HG03520 (cell line): ENCODE measurements around the gene PRKAG2.
A peak's percentile ranks its signal among the peaks of the same experiment; 100 is the strongest.
"Not testable (repeated sequence)": the region's sequence is repeated elsewhere in the genome, so short reads cannot be mapped to it uniquely, and the experiment has no call there.

Experiments used
- ATAC-seq: cut with Tn5 transposase; IDR thresholded peaks from one replicate; pipeline ENCODE4 v1.9.1; 2021; ENCODE audit warnings: mild to moderate bottlenecking, moderate library complexity; ENCODE audit not compliant: unreplicated experiment

PRKAG2 gene

GRCh38 chr7:151885202-151885580 lies 8.3 kb upstream of the PRKAG2 start:
- ATAC-seq: no peak

GRCh38 chr7:151884312-151885201 lies 7.6 kb upstream of the PRKAG2 start:
- peak; percentile 63 for ATAC-seq

GRCh38 chr7:151883857-151884256 lies 6.9 kb upstream of the PRKAG2 start:
- no peak for ATAC-seq

GRCh38 chr7:151882734-151883133 lies 5.8 kb upstream of the PRKAG2 start:
- no peak for ATAC-seq

GRCh38 chr7:151880688-151881087 lies 3.8 kb upstream of the PRKAG2 start:
- ATAC-seq: no peak

- ATAC-seq: no peak
Observed at GRCh38 chr7:151877911-151878835, 1.3 kb upstream of the PRKAG2 start.

GRCh38 chr7:151875942-151876898 lies 695 bp downstream of the PRKAG2 start:
- ATAC-seq: no peak

GRCh38 chr7:151874479-151874878 lies 2.4 kb downstream of the PRKAG2 start:
- not testable (repeated sequence) for ATAC-seq

GRCh38 chr7:151873402-151873965 lies 3.4 kb downstream of the PRKAG2 start:
- ATAC-seq: no peak

GRCh38 chr7:151872531-151873401 lies 4.1 kb downstream of the PRKAG2 start:
- ATAC-seq: no peak

GRCh38 chr7:151871904-151872303 lies 5.0 kb downstream of the PRKAG2 start:
- ATAC-seq: no peak

- ATAC-seq: no peak
Observed at GRCh38 chr7:151871189-151871735, 5.7 kb downstream of the PRKAG2 start.

- ATAC-seq: no peak
Observed at GRCh38 chr7:151869968-151870918, 6.7 kb downstream of the PRKAG2 start.

GRCh38 chr7:151869455-151869854 lies 7.5 kb downstream of the PRKAG2 start:
- ATAC-seq: no peak

- ATAC-seq: no peak
Observed at GRCh38 chr7:151869109-151869428, 7.8 kb downstream of the PRKAG2 start.

GRCh38 chr7:151868396-151869108 lies 8.4 kb downstream of the PRKAG2 start:
- no peak for ATAC-seq

GRCh38 chr7:151867912-151868311 lies 9.0 kb downstream of the PRKAG2 start:
- ATAC-seq: no peak
